H1 (cell line): ENCODE results near the gene RAET1G. TPM values are rescaled to one million over a fixed set of nuclear protein-coding genes. Genes with fewer than 3 reads are reported as not detected.

Experiments
- CTCF ChIA-PET: fragments of 300-600 bp; sonication (Branson Sonifier 250); formaldehyde crosslinking; loops from one replicate; lab custom pipeline; 2021; ENCODE audit not compliant: partially characterized antibody; lab: Charles Lee
- POLR2A ChIA-PET: fragments of 300-600 bp; sonication (Branson Sonifier 250); formaldehyde crosslinking; loops from one replicate; lab custom pipeline; 2021; ENCODE audit warnings: inconsistent platforms; ENCODE audit not compliant: partially characterized antibody; lab: Charles Lee
- DNase-seq, 2 experiments: peaks; one replicate each; pipeline versions ENCODE4 v3.0.0 to v3.0.0-alpha.2; 2010 to 2022; ENCODE audit warnings: low spot score in 2 of 2, low read depth in 1 of 2, mixed read lengths in 1 of 2
- FAIRE-seq: peaks from 2 replicates; lab custom pipeline; 2011; peaks lifted over from hg19 to GRCh38; lab: Jason Lieb, UNC
- H2AFZ ChIP-seq: 2 replicates; pipeline ENCODE4 v1.8.1; 2012; ENCODE audit warnings: low read length, inconsistent platforms
- H2AK5ac ChIP-seq: 2 replicates; pipeline ENCODE4 v1.6.1; 2013; ENCODE audit warnings: low read depth, low read length
- H2BK120ac ChIP-seq: replicated peaks from 2 replicates; pipeline ENCODE3; 2013; ENCODE audit warnings: low read depth, low read length, inconsistent platforms
- H2BK12ac ChIP-seq: 2 replicates; pipeline ENCODE4 v1.6.1; 2013; ENCODE audit warnings: low read depth, low read length
- H2BK15ac ChIP-seq: 2 replicates; pipeline ENCODE4 v1.6.1; 2013; ENCODE audit warnings: low read length
- H2BK20ac ChIP-seq: 2 replicates; pipeline ENCODE4 v1.6.1; 2013; ENCODE audit warnings: low read length
- H2BK5ac ChIP-seq: 2 replicates; pipeline ENCODE4 v1.6.1; 2013; ENCODE audit warnings: low read depth, low read length
- H3K14ac ChIP-seq: 2 replicates; pipeline ENCODE4 v1.6.1; 2013; ENCODE audit warnings: inconsistent platforms; ENCODE audit not compliant: insufficient read length
- H3K18ac ChIP-seq: 2 replicates; pipeline ENCODE4 v1.6.1; 2013; ENCODE audit warnings: low read length; ENCODE audit errors: extremely low read depth
- H3K23ac ChIP-seq: 2 replicates; pipeline ENCODE4 v1.6.1; 2013; ENCODE audit warnings: inconsistent platforms; ENCODE audit not compliant: insufficient read length
- H3K23me2 ChIP-seq: 2 replicates; pipeline ENCODE4 v1.6.1; 2013; ENCODE audit warnings: low read depth, low read length
- H3K27ac ChIP-seq: 2 replicates; pipeline ENCODE4 v1.6.1; 2011; ENCODE audit warnings: low read depth, low read length, inconsistent platforms
- H3K27me3 ChIP-seq, 4 experiments: replicated peaks in 1 of 4; 1 replicate in 1 of 4; 2 replicates in 3 of 4; pipeline versions ENCODE4 v1.6.1 to v1.8.1; 2011 to 2013; ENCODE audit warnings: low read length in 3 of 4, mild to moderate bottlenecking in 3 of 4, inconsistent platforms in 2 of 4, mixed read lengths in 2 of 4, moderate library complexity in 1 of 4; ENCODE audit not compliant: control insufficient read depth in 3 of 4, insufficient read depth in 3 of 4; ENCODE audit errors: extremely low read depth in 1 of 4
- H3K36me3 ChIP-seq, 4 experiments: 2 replicates each; pipeline versions ENCODE4 v1.6.1 to v1.8.1; 2011 to 2013; ENCODE audit warnings: mild to moderate bottlenecking in 4 of 4, low read length in 3 of 4, moderate library complexity in 2 of 4, control low read depth in 1 of 4, inconsistent platforms in 1 of 4; ENCODE audit not compliant: insufficient read depth in 4 of 4, control insufficient read depth in 2 of 4
- H3K4ac ChIP-seq: replicated peaks from 2 replicates; pipeline ENCODE3; 2013; ENCODE audit warnings: low read length, low read depth, mixed read lengths, inconsistent platforms; ENCODE audit not compliant: insufficient read length
- H3K4me1 ChIP-seq, 4 experiments: replicated peaks in 1 of 4; 1 replicate in 1 of 4; 2 replicates in 3 of 4; pipeline versions ENCODE4 v1.6.1 to v1.8.1; 2011 to 2013; ENCODE audit warnings: low read length in 3 of 4, inconsistent platforms in 2 of 4, mixed read lengths in 1 of 4; ENCODE audit not compliant: insufficient read depth in 4 of 4, control insufficient read depth in 3 of 4
- H3K4me2 ChIP-seq, 2 experiments: 2 replicates each; pipeline versions ENCODE4 v1.6.1 to v1.8.1; 2011 to 2013; ENCODE audit warnings: low read depth in 2 of 2, low read length in 2 of 2, control low read depth in 1 of 2, inconsistent platforms in 1 of 2, mild to moderate bottlenecking in 1 of 2; ENCODE audit not compliant: insufficient read depth in 1 of 2
- H3K4me3 ChIP-seq, 4 experiments: fragments of 200-600, 300-600 bp in 1 of 4; sonication (generic), shearing (Covaris generic), sonication (Bioruptor Twin) in 1 of 4; 2 replicates each; pipeline versions ENCODE4 v1.5.1 to v1.8.1; 2011 to 2016; ENCODE audit warnings: low read length in 4 of 4, low read depth in 3 of 4, control low read depth in 2 of 4, inconsistent platforms in 2 of 4, mild to moderate bottlenecking in 2 of 4, mixed read lengths in 1 of 4, moderate library complexity in 1 of 4; ENCODE audit not compliant: insufficient read depth in 2 of 4; ENCODE audit errors: extremely low read depth in 1 of 4
- H3K56ac ChIP-seq: replicated peaks from 2 replicates; pipeline ENCODE3; 2013; ENCODE audit warnings: low read depth, mild to moderate bottlenecking, mixed read lengths, low read length, inconsistent platforms; ENCODE audit not compliant: insufficient read length
- H3K79me1 ChIP-seq: 2 replicates; pipeline ENCODE4 v1.6.1; 2013; ENCODE audit warnings: low read depth, low read length, control low read depth
- H3K79me2 ChIP-seq, 2 experiments: 2 replicates each; pipeline versions ENCODE4 v1.6.1 to v1.8.1; 2012 to 2013; ENCODE audit warnings: low read length in 2 of 2, mild to moderate bottlenecking in 2 of 2, inconsistent platforms in 1 of 2; ENCODE audit not compliant: insufficient read depth in 2 of 2, control insufficient read depth in 1 of 2
- H3K9ac ChIP-seq, 4 experiments: replicated peaks in 1 of 4; 1 replicate in 1 of 4; 2 replicates in 3 of 4; pipeline versions ENCODE4 v1.6.1 to v1.8.1; 2011 to 2013; ENCODE audit warnings: low read depth in 3 of 4, low read length in 3 of 4, control low read depth in 2 of 4, mild to moderate bottlenecking in 2 of 4, moderate library complexity in 2 of 4, inconsistent platforms in 1 of 4; ENCODE audit errors: extremely low read depth in 1 of 4
- H3K9me3 ChIP-seq, 2 experiments: 2 replicates each; pipeline versions ENCODE4 v1.6.1 to v1.8.1; 2012 to 2013; ENCODE audit warnings: mild to moderate bottlenecking in 2 of 2, moderate library complexity in 2 of 2, control low read depth in 1 of 2, inconsistent platforms in 1 of 2, low read depth in 1 of 2, low read length in 1 of 2, mixed read lengths in 1 of 2; ENCODE audit not compliant: insufficient read depth in 2 of 2
- H4K20me1 ChIP-seq, 2 experiments: replicated peaks in 1 of 2; 2 replicates each; pipeline versions ENCODE3 to v1.8.1; 2011 to 2013; ENCODE audit warnings: inconsistent platforms in 2 of 2, low read length in 2 of 2, mild to moderate bottlenecking in 1 of 2; ENCODE audit not compliant: insufficient read depth in 2 of 2, control insufficient read depth in 1 of 2
- H4K5ac ChIP-seq: 2 replicates; pipeline ENCODE4 v1.6.1; 2013; ENCODE audit warnings: low read length, low read depth, mixed read lengths, inconsistent platforms; ENCODE audit not compliant: insufficient read length
- H4K8ac ChIP-seq: 2 replicates; pipeline ENCODE4 v1.8.0; 2013; ENCODE audit warnings: mild to moderate bottlenecking, moderate library complexity, low read length, inconsistent platforms; ENCODE audit not compliant: insufficient read depth; ENCODE audit errors: extremely low read depth
- H4K91ac ChIP-seq: replicated peaks from 2 replicates; pipeline ENCODE3; 2013; ENCODE audit warnings: low read length, mixed read lengths, inconsistent platforms; ENCODE audit not compliant: insufficient read length
- ATF2 ChIP-seq: IDR thresholded peaks from 2 replicates; pipeline ENCODE4 v1.6.1; 2012; ENCODE audit warnings: low read length, inconsistent platforms
- CHD1 ChIP-seq: IDR thresholded peaks from 2 replicates; pipeline ENCODE4 v1.6.1; 2012; ENCODE audit warnings: low read depth, low read length, improper control_type of control experiment
- EP300 ChIP-seq, 2 experiments: IDR thresholded peaks; 1 replicate in 1 of 2; 2 replicates in 1 of 2; pipeline ENCODE4 v1.6.1; 2011 to 2012; ENCODE audit warnings: low read depth in 2 of 2, low read length in 2 of 2, mild to moderate bottlenecking in 2 of 2, borderline replicate concordance in 1 of 2, inconsistent platforms in 1 of 2, moderate library complexity in 1 of 2
- HDAC2 ChIP-seq, 2 experiments: fragments of 300-600 bp in 1 of 2; sonication (generic) in 1 of 2; IDR thresholded peaks; 2 replicates each; pipeline ENCODE4 v1.6.1; 2011 to 2012; ENCODE audit warnings: low read depth in 2 of 2, low read length in 2 of 2, mild to moderate bottlenecking in 2 of 2, moderate library complexity in 2 of 2, borderline replicate concordance in 1 of 2, inconsistent platforms in 1 of 2
- JUN ChIP-seq: IDR thresholded peaks from 2 replicates; pipeline ENCODE4 v1.6.1; 2011; ENCODE audit warnings: low read depth, mild to moderate bottlenecking, improper control_type of control experiment, low read length
- JUND ChIP-seq: IDR thresholded peaks from 2 replicates; pipeline ENCODE4 v1.6.1; 2011; ENCODE audit warnings: mild to moderate bottlenecking, improper control_type of control experiment, low read length
- MAX ChIP-seq: IDR thresholded peaks from 2 replicates; pipeline ENCODE4 v1.6.1; 2012; ENCODE audit warnings: inconsistent platforms
- POU5F1 ChIP-seq: IDR thresholded peaks from 2 replicates; pipeline ENCODE4 v1.6.1; 2011; ENCODE audit warnings: low read depth, mild to moderate bottlenecking, low read length, moderate library complexity
- SIX5 ChIP-seq: IDR thresholded peaks from 2 replicates; pipeline ENCODE4 v1.6.1; 2011; ENCODE audit warnings: mild to moderate bottlenecking, low read depth, low read length
- SP2 ChIP-seq: IDR thresholded peaks from 2 replicates; pipeline ENCODE4 v1.6.1; 2012; ENCODE audit warnings: mild to moderate bottlenecking, low read length, inconsistent platforms
- TAF7 ChIP-seq: optimal IDR thresholded peaks from 2 replicates; pipeline ENCODE3; 2011; ENCODE audit warnings: low read depth, mild to moderate bottlenecking, inconsistent platforms, low read length, moderate library complexity, borderline replicate concordance
- TEAD4 ChIP-seq: IDR thresholded peaks from 2 replicates; pipeline ENCODE4 v1.6.1; 2012; ENCODE audit warnings: low read depth, low read length, inconsistent platforms, mixed read lengths
- WGBS, 2 experiments: shearing (Covaris generic) in 1 of 2; methylation state at CpG; one replicate each; pipeline versions ENCODE4 v1.1.6 to v1.1.7; 2013 to 2015; ENCODE audit warnings: low lambda C conversion rate in 2 of 2, mixed read lengths in 2 of 2, inconsistent platforms in 1 of 2, low coverage in 1 of 2, missing lambda C conversion rate in 1 of 2; ENCODE audit not compliant: insufficient replicate concordance in 2 of 2, insufficient coverage in 1 of 2, insufficient read length in 1 of 2; ENCODE audit errors: extremely low coverage in 1 of 2, missing lambda C conversion rate in 1 of 2; 5-methylcytosine and 5-hydroxymethylcytosine counted together
- polyA plus RNA-seq, 7 experiments: library from polyadenylated mRNA; depleted of rRNA in 3 of 7; stranded (reverse) in 5 of 7; unstranded in 2 of 7; fragments of >200 nt in 5 of 7; fragments of 200-250 nt in 2 of 7; gene quantifications; 1 replicate in 5 of 7; 2 replicates in 1 of 7; 4 replicates in 1 of 7; pipeline versions ENCODE4 v1.2.1 to v1.2.3, GENCODE V29; 2011 to 2013; ENCODE audit warnings: missing spikeins in 2 of 7, mixed read lengths in 2 of 7
- total RNA-seq: library from RNA; stranded (reverse); fragmentation: NEBNext Ultra II Directional; extraction: Animal tissue kit (Norgen Biotek cat#: 25700); gene quantifications from 2 replicates; pipeline ENCODE4 v1.2.1, GENCODE V29; 2021

The RAET1G gene
- total and polyA plus RNA-seq, 2 of the 8 experiments (the other 6 are each of a cell fraction or from before 2014, with no cell fraction given): 0.08 TPM; not detected in 1

GRCh38 chr6:149921361-149921760, 1.6 kb downstream of the RAET1G start:
- H3K4me1 ChIP-seq: peaks cover 0 to 5% (median 0%) of the 10 kb centered on the region in 4 experiments; a peak in 2 of 7 replicates
- no peak overlapping the region for H2BK20ac ChIP-seq
- H3K4me2 ChIP-seq: no peak overlapping the region; a peak in 1 of 4 replicates
- no peak overlapping the region for H3K18ac ChIP-seq
- FAIRE-seq (no peak), DNase-seq (no peak)
- no peaks in the 10 kb centered on the region for H3K79me1 ChIP-seq
- H2BK5ac ChIP-seq: no peak overlapping the region
- 91% methylated on average over 6 of the region's 6 CpGs; no CpG with 5 or more reads in 1 of the 2 experiments for WGBS, 2 experiments
- no peak overlapping the region for H4K5ac ChIP-seq
- no peak overlapping the region for H3K56ac ChIP-seq
- H2BK12ac ChIP-seq: 0 out of 2 replicates have a peak overlapping the region, but pooled peaks have one; percentile 17
- no peak overlapping the region for H2AK5ac ChIP-seq
- POLR2A ChIA-PET: no interaction called here
- H3K14ac ChIP-seq: no peak overlapping the region
- peaks cover 39 to 62% (median 56%) of the 10 kb centered on the region in 4 experiments for H3K27me3 ChIP-seq
- H3K23me2 ChIP-seq: peaks cover 12% of the 10 kb centered on the region; the same call in 1 of the 2 replicates
- no peak overlapping the region for H2BK15ac ChIP-seq
- no peak overlapping the region for H3K4ac ChIP-seq
- no peak overlapping the region for H4K91ac ChIP-seq
- H3K9ac ChIP-seq: no peak overlapping the region
- no peak overlapping the region for H3K23ac ChIP-seq
- H3K4me3 ChIP-seq: no peak overlapping the region
- H3K36me3 ChIP-seq: peaks cover 0 to 3% (median 0%) of the 10 kb centered on the region in 4 experiments; a peak in 1 of 8 replicates
- no peaks in the 10 kb centered on the region for H3K79me2 ChIP-seq
- H4K20me1 ChIP-seq: peaks cover 3 to 6% of the 10 kb centered on the region in 2 experiments
- H2BK120ac ChIP-seq: no peak overlapping the region
- H2AFZ ChIP-seq: no peak overlapping the region
- H3K9me3 ChIP-seq: no peaks in the 10 kb centered on the region; a peak in 1 of 4 replicates
- no peak overlapping the region for H4K8ac ChIP-seq
- CTCF ChIA-PET: interaction anchor here (1.2 to 2.1 kb wide), 4 partner anchors 15 to 87 kb away, joined by 3 to 5 read pairs (median 4); no protein-coding TSS in a partner anchor
- H3K27ac ChIP-seq: no peak overlapping the region
- TF ChIP-seq POU5F1 (no peak), ATF2 (no peak), CHD1 (no peak), SIX5 (no peak), EP300 (IDR thresholded peaks at IDR 0.05; ENCODE audit: borderline replicate concordance in 1 of 2, low read depth in 2 of 2, low read length in 2 of 2) (no peak), JUN (no peak), TEAD4 (no peak), TAF7 (no peak), SP2 (no peak), MAX (no peak), JUND (no peak), HDAC2 (IDR thresholded peaks at IDR 0.05; ENCODE audit: borderline replicate concordance in 1 of 2, low read depth in 2 of 2, low read length in 2 of 2) (no peak)
